ENCODE data around the gene KCNC1. TPM values are rescaled to one million over a fixed set of nuclear protein-coding genes. Genes with fewer than 3 reads are reported as not detected.

The KCNC1 gene
- total and polyA plus RNA-seq, 2 of the 13 experiments (the other 11 are each of a cell fraction or from before 2014, with no cell fraction given) = 0.01 to 0.04 TPM

- H3K79me2 ChIP-seq (ENCODE audit: insufficient read depth, low read length) = no peaks in the 10 kb centered on the region
- ATAC-seq = no peak
- no peaks in the 10 kb centered on the region for H4K20me1 ChIP-seq (ENCODE audit: insufficient read depth, low read length)
- 25% methylated on average over 5 of the region's 7 CpGs for WGBS (ENCODE audit: low lambda C conversion rate)
- no peak overlapping the region for H3K27ac ChIP-seq (ENCODE audit: extremely low read length, insufficient read depth, low read length)
- POLR2A ChIA-PET = no interaction called here
- no peak overlapping the region for H2AFZ ChIP-seq (ENCODE audit: low read length)
- peaks cover 4 to 6% of the 10 kb centered on the region in 2 experiments; a peak in 3 of 5 replicates for H3K27me3 ChIP-seq (ENCODE audit: control insufficient read depth in 1 of 2, insufficient read depth in 2 of 2, low read length in 2 of 2)
- no peak overlapping the region for H3K4me2 ChIP-seq (ENCODE audit: low read depth, low read length)
- FAIRE-seq = no peak
- no peak overlapping the region for H3K9ac ChIP-seq (ENCODE audit: insufficient read depth, low read depth, low read length)
- TF ChIP-seq MNT (IDR thresholded peaks at IDR 0.05) (no peak), TRIM24 (CRISPR knock-in tag; IDR thresholded peaks at IDR 0.05) (no peak), ZFP62 (CRISPR knock-in tag; IDR thresholded peaks at IDR 0.05) (no peak), NR3C1 (CRISPR knock-in tag; IDR thresholded peaks at IDR 0.05) (no peak)
- TF ChIP-seq, protein P1, sequence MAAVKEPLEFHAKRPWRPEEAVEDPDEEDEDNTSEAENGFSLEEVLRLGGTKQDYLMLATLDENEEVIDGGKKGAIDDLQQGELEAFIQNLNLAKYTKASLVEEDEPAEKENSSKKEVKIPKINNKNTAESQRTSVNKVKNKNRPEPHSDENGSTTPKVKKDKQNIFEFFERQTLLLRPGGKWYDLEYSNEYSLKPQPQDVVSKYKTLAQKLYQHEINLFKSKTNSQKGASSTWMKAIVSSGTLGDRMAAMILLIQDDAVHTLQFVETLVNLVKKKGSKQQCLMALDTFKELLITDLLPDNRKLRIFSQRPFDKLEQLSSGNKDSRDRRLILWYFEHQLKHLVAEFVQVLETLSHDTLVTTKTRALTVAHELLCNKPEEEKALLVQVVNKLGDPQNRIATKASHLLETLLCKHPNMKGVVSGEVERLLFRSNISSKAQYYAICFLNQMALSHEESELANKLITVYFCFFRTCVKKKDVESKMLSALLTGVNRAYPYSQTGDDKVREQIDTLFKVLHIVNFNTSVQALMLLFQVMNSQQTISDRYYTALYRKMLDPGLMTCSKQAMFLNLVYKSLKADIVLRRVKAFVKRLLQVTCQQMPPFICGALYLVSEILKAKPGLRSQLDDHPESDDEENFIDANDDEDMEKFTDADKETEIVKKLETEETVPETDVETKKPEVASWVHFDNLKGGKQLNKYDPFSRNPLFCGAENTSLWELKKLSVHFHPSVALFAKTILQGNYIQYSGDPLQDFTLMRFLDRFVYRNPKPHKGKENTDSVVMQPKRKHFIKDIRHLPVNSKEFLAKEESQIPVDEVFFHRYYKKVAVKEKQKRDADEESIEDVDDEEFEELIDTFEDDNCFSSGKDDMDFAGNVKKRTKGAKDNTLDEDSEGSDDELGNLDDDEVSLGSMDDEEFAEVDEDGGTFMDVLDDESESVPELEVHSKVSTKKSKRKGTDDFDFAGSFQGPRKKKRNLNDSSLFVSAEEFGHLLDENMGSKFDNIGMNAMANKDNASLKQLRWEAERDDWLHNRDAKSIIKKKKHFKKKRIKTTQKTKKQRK (IDR thresholded peaks at IDR 0.05; ENCODE audit: low read length) = no peak
- no peaks in the 10 kb centered on the region for H3K9me3 ChIP-seq (ENCODE audit: low read length)
- intact Hi-C loops (cut with micrococcal nuclease; ENCODE audit: unreplicated experiment) = loop anchor here (5.0 to 10.0 kb wide), 3 partner anchors 84 to 342 kb away; partner anchors contain the start of gene SAAL1
- no peak overlapping the region for H3K4me3 ChIP-seq (replicated peaks in 1 of 3; ENCODE audit: insufficient read depth in 1 of 3, low read depth in 2 of 3, low read length in 3 of 3)
- no TSS peak for BruUV-seq (replicated peaks)
- CTCF ChIA-PET (ENCODE audit: low intra/inter-chr PET ratio, low total read pairs) = no interaction called here
- no peak for DNase-seq (ENCODE audit: low spot score)
- peaks cover 11% of the 10 kb centered on the region; the same call in 1 of the 2 replicates for H3K4me1 ChIP-seq (ENCODE audit: insufficient read depth, low read length)
- in situ Hi-C loops (cut with HindIII; ENCODE audit: extremely low pct_ligation_motif_present, low pct_unique_long_range_greater_than_20kb) = loop anchor here (5.0 kb wide), 1 partner anchor 214 kb away; no protein-coding TSS in a partner anchor
- no peaks in the 10 kb centered on the region for H3K36me3 ChIP-seq (replicated peaks in 1 of 2; ENCODE audit: control insufficient read depth in 1 of 2, insufficient read depth in 2 of 2, low read length in 2 of 2)
Measured at GRCh38 chr11:17763244-17763643, 28.7 kb downstream of the KCNC1 start.

Measured in HepG2 (cell line).